Small intestine (tissue), 16 donors: ENCODE measurements around the gene SNCAIP. TPM values are rescaled to one million over a fixed set of nuclear protein-coding genes. Genes with fewer than 3 reads are reported as not detected.

Source experiments
- DNase-seq, 2 donors: peaks; one replicate each; pipeline versions ENCODE4 v3.0.0 to v3.0.0-alpha.2; 2013
- FAIRE-seq: peaks from 2 replicates; lab custom pipeline; 2012; peaks lifted over from hg19 to GRCh38; lab: Jason Lieb, UNC
- H3K27ac ChIP-seq, 3 donors: one replicate each; pipeline ENCODE4 v1.5.1; 2013; ENCODE audit warnings: low read length in 2 of 3, mild to moderate bottlenecking in 2 of 3, control low read depth in 1 of 3, inconsistent platforms in 1 of 3, low read depth in 1 of 3, moderate library complexity in 1 of 3
- H3K27me3 ChIP-seq, 3 donors: one replicate each; pipeline ENCODE4 v1.6.1; 2013; ENCODE audit warnings: low read length in 3 of 3, inconsistent platforms in 1 of 3; ENCODE audit not compliant: control insufficient read depth in 3 of 3, insufficient read depth in 3 of 3
- H3K36me3 ChIP-seq, 3 donors: one replicate each; pipeline ENCODE4 v1.6.1; 2013; ENCODE audit warnings: low read length in 3 of 3, inconsistent platforms in 1 of 3, low read depth in 1 of 3, mild to moderate bottlenecking in 1 of 3, moderate library complexity in 1 of 3; ENCODE audit not compliant: control insufficient read depth in 3 of 3, insufficient read depth in 2 of 3
- H3K4me1 ChIP-seq, 3 donors: one replicate each; pipeline ENCODE4 v1.6.1; 2013; ENCODE audit warnings: low read length in 2 of 3, inconsistent platforms in 1 of 3, low read depth in 1 of 3, mild to moderate bottlenecking in 1 of 3, moderate library complexity in 1 of 3; ENCODE audit not compliant: control insufficient read depth in 3 of 3, insufficient read depth in 2 of 3
- H3K4me3 ChIP-seq, 3 donors: one replicate each; pipeline ENCODE4 v1.5.1; 2013; ENCODE audit warnings: low read length in 3 of 3, control low read depth in 1 of 3, inconsistent platforms in 1 of 3, low read depth in 1 of 3, mild to moderate bottlenecking in 1 of 3, moderate library complexity in 1 of 3
- H3K9me3 ChIP-seq, 2 donors: one replicate each; pipeline ENCODE4 v1.6.1; 2013; ENCODE audit warnings: low read depth in 1 of 2, low read length in 1 of 2; ENCODE audit not compliant: control insufficient read depth in 2 of 2, insufficient read depth in 1 of 2
- WGBS, 3 donors: extraction: QIAGEN DNeasy Blood & Tissue Kit; methylation state at CpG; one replicate each; pipeline ENCODE4 v1.1.7; 2013; 5-methylcytosine and 5-hydroxymethylcytosine counted together
- long read RNA-seq, 10 donors: transcript quantifications; one replicate each; lab custom pipeline, GENCODE V29; 2026
- polyA plus RNA-seq, 4 donors: library from polyadenylated mRNA; stranded (reverse) in 3 of 4; unstranded in 1 of 4; fragments of 200-250 nt in 3 of 4; fragments of 120-200 nt in 1 of 4; gene quantifications; one replicate each; pipeline versions ENCODE4 v1.2.1 to v1.2.3, GENCODE V29; 2013
- donor health status: healthy with polysubstance abuse.
- donor health status: control.
- donor health status: control.
- donor health status: Bipolar disorder and iron deficiency.
- donor health status: healthy.

The SNCAIP gene
- polyA plus RNA-seq = 1 to 10 TPM in 2 of 4 donors, under 1 TPM in 1, not detected in 1; 0.54 to 5.3 (median 1.1) TPM
- long read RNA-seq, donor 1 = 0 reads
- long read RNA-seq, donor 2, partial matches to known transcripts = 0 of 2 reads
- long read RNA-seq, donor 2, other reads (novel, unspliced or antisense) = 0 of 2 reads
- long read RNA-seq, donor 3, partial matches to known transcripts = 0 of 1 reads
- long read RNA-seq, donor 3, other reads (novel, unspliced or antisense) = 0 of 1 reads
- long read RNA-seq, donor 4 = 0 reads
- long read RNA-seq, donor 5 = 0 reads
- long read RNA-seq, donor 6 = 0 reads
- long read RNA-seq, donor 7, partial matches to known transcripts = 0 of 2 reads
- long read RNA-seq, donor 7, other reads (novel, unspliced or antisense) = 0 of 2 reads
- long read RNA-seq, donor 8 = 0 reads
- long read RNA-seq, donor 9 = 0 reads
- long read RNA-seq, donor 10, partial matches to known transcripts = 5 of 7 reads
- long read RNA-seq, donor 10, other reads (novel, unspliced or antisense) = 0 of 7 reads

GRCh38 chr5:122311961-122312590, at the start of gene SNCAIP:
SNCAIP (plus strand) TSS chr5:122312237; CDS start chr5:122391135, 78,898 bp downstream.
- peaks cover 0 to 5% (median 3%) of the 10 kb centered on the region in 3 donors for H3K4me1 ChIP-seq
- peak in 1 of 2 donors; percentile 67 for DNase-seq
- FAIRE-seq = no peak
- H3K36me3 ChIP-seq = no peaks in the 10 kb centered on the region
- H3K4me3 ChIP-seq = peak within 1 kb of the TSS; percentile 40 to 49 (median 47)
- no peaks in the 10 kb centered on the region for H3K9me3 ChIP-seq
- 0 to 3% (median 0%) methylated on average over 46 to 78 of the region's 78 CpGs for WGBS, 3 donors
- H3K27ac ChIP-seq = peak within 1 kb of the TSS in 2 of 3 donors; percentile 18 to 70
- H3K27me3 ChIP-seq = peaks cover 3 to 29% (median 4%) of the 10 kb centered on the region in 3 donors

- no peak for DNase-seq
- no peaks in the 10 kb centered on the region for H3K36me3 ChIP-seq
- no peak overlapping the region for H3K4me3 ChIP-seq
- H3K9me3 ChIP-seq = peaks cover 0 to 6% of the 10 kb centered on the region in 2 donors
- no peak for FAIRE-seq
- H3K27ac ChIP-seq = no peak overlapping the region
- H3K4me1 ChIP-seq = no peaks in the 10 kb centered on the region
- H3K27me3 ChIP-seq = no peaks in the 10 kb centered on the region
These were observed 48.5 kb upstream of the SNCAIP start for GRCh38 chr5:122263352-122264030.

- Histone ChIP-seq H3K27ac (no peak overlapping the region), H3K27me3 (no peaks in the 10 kb centered on the region), H3K9me3 (no peaks in the 10 kb centered on the region), H3K4me3 (no peak overlapping the region), H3K4me1 (no peaks in the 10 kb centered on the region), H3K36me3 (no peaks in the 10 kb centered on the region)
- no peak for DNase-seq
- no peak for FAIRE-seq
These were observed 47.4 kb upstream of the SNCAIP start for GRCh38 chr5:122264610-122265009.

GRCh38 chr5:122267185-122267584, 44.9 kb upstream of the SNCAIP start:
- Histone ChIP-seq H3K4me3 (no peak overlapping the region), H3K4me1 (no peaks in the 10 kb centered on the region), H3K27ac (no peak overlapping the region), H3K27me3 (no peaks in the 10 kb centered on the region), H3K9me3 (no peaks in the 10 kb centered on the region), H3K36me3 (no peaks in the 10 kb centered on the region)
- DNase-seq (no peak), FAIRE-seq (no peak)
- WGBS, 3 donors = 71 to 83% (median 76%) methylated on average over 6 of the region's 6 CpGs

GRCh38 chr5:122273696-122274095, 38.3 kb upstream of the SNCAIP start:
- no peaks in the 10 kb centered on the region for H3K27me3 ChIP-seq
- no peaks in the 10 kb centered on the region for H3K9me3 ChIP-seq
- 53 to 76% (median 65%) methylated on average over 1 of the region's 1 CpG for WGBS, 3 donors
- DNase-seq (no peak), FAIRE-seq (no peak)
- H3K27ac ChIP-seq = no peak overlapping the region
- H3K4me1 ChIP-seq = no peaks in the 10 kb centered on the region
- no peak overlapping the region for H3K4me3 ChIP-seq
- no peaks in the 10 kb centered on the region for H3K36me3 ChIP-seq

GRCh38 chr5:122283592-122283991, 28.4 kb upstream of the SNCAIP start:
- 89 to 93% (median 93%) methylated on average over 3 of the region's 3 CpGs for WGBS, 3 donors
- Histone ChIP-seq H3K27me3 (no peaks in the 10 kb centered on the region), H3K4me3 (no peak overlapping the region), H3K9me3 (peaks cover 0 to 3% of the 10 kb centered on the region in 2 donors), H3K36me3 (no peaks in the 10 kb centered on the region), H3K4me1 (no peaks in the 10 kb centered on the region), H3K27ac (no peak overlapping the region)
- no peak for DNase-seq
- no peak for FAIRE-seq

- WGBS, 3 donors = 51 to 68% (median 56%) methylated on average over 4 of the region's 4 CpGs
- FAIRE-seq = no peak
These were observed 25.5 kb upstream of the SNCAIP start for GRCh38 chr5:122286541-122286940.

GRCh38 chr5:122287101-122287500, 24.9 kb upstream of the SNCAIP start:
- no peaks in the 10 kb centered on the region for H3K36me3 ChIP-seq
- DNase-seq (no peak), FAIRE-seq (peak; percentile 10)
- H3K4me3 ChIP-seq = no peak overlapping the region
- H3K27ac ChIP-seq = no peak overlapping the region
- H3K9me3 ChIP-seq = peaks cover 0 to 3% of the 10 kb centered on the region in 2 donors
- WGBS, 3 donors = 27 to 56% (median 42%) methylated on average over 3 of the region's 3 CpGs
- peaks cover 0 to 2% (median 0%) of the 10 kb centered on the region in 3 donors for H3K27me3 ChIP-seq
- no peaks in the 10 kb centered on the region for H3K4me1 ChIP-seq

More at GRCh38 chr5:122286541-122286940, 25.5 kb upstream of the SNCAIP start:
- Histone ChIP-seq H3K27me3 (peaks cover 0 to 2% (median 0%) of the 10 kb centered on the region in 3 donors), H3K9me3 (peaks cover 0 to 3% of the 10 kb centered on the region in 2 donors), H3K4me3 (no peak overlapping the region), H3K27ac (no peak overlapping the region), H3K36me3 (no peaks in the 10 kb centered on the region), H3K4me1 (no peaks in the 10 kb centered on the region)
- no peak for DNase-seq
